Measurements from ENCODE around the gene ANKRD52.
"Not testable (repeated sequence)": the region's sequence is repeated elsewhere in the genome, so short reads cannot be mapped to it uniquely, and the experiment has no call there.

Gene ANKRD52

GRCh38 chr12:56293795-56294194 is 35.6 kb upstream of the ANKRD52 start:
- H3K27me3 ChIP-seq (ENCODE audit: control insufficient read depth, insufficient read depth, low read length) = no peaks in the 10 kb centered on the region
- H3K4me1 ChIP-seq (ENCODE audit: control insufficient read depth, low read depth, low read length) = no peaks in the 10 kb centered on the region
- H3K36me3 ChIP-seq (ENCODE audit: control insufficient read depth, low read depth, low read length) = peaks cover 30% of the 10 kb centered on the region
- no peak overlapping the region for H3K9ac ChIP-seq (ENCODE audit: low read length)
- no peak overlapping the region for H3K4me3 ChIP-seq (ENCODE audit: low read length)
- H3K9me3 ChIP-seq (ENCODE audit: control insufficient read depth, low read depth, low read length) = no peaks in the 10 kb centered on the region
- H3K27ac ChIP-seq (ENCODE audit: low read length) = no peak overlapping the region

DNA sequence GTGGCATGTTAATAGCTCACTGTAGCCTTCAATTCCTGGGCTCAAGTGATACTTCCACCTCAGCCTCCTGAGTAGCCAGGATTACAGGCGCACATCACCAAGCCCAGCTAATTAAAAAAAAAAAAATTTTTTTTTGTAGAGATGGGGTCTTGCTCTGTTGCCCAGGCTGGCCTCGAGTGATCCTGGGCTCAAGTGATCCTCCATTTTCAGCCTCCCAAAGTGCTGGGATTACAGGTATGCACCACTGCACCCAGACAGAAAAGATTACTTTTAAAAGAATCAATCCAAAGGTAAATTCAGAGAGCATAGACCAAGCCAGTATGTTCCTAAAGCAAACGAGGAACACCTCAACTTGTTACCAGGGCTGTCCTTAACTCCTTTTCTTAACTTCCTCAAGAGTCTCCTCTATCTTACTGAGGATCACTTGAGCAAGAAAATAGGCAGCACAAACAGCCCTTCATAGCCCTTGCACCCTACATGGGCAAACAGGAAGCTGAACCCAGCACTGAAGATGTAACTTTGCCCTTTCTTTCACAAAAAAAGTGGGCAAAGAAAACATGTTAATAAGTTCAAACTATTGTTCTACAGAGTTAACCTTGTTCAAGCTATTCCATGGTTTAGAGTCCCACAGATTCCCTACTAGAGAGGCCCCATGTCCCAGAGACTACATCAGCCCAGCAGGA is 30.7 kb upstream of the ANKRD52 start:
- Histone ChIP-seq H3K4me3 (ENCODE audit: low read length) (no peak overlapping the region), H3K4me1 (ENCODE audit: control insufficient read depth, low read depth, low read length) (no peaks in the 10 kb centered on the region), H3K9ac (ENCODE audit: low read length) (no peak overlapping the region), H3K27ac (ENCODE audit: low read length) (no peak overlapping the region), H3K27me3 (ENCODE audit: control insufficient read depth, insufficient read depth, low read length) (no peaks in the 10 kb centered on the region), H3K36me3 (ENCODE audit: control insufficient read depth, low read depth, low read length) (peaks cover 34% of the 10 kb centered on the region), H3K9me3 (ENCODE audit: control insufficient read depth, low read depth, low read length) (no peaks in the 10 kb centered on the region)

GRCh38 chr12:56286044-56286830 is 28.1 kb upstream of the ANKRD52 start:
- Histone ChIP-seq H3K9me3 (ENCODE audit: control insufficient read depth, low read depth, low read length) (no peaks in the 10 kb centered on the region), H3K27me3 (ENCODE audit: control insufficient read depth, insufficient read depth, low read length) (no peaks in the 10 kb centered on the region), H3K27ac (ENCODE audit: low read length) (no peak overlapping the region), H3K9ac (ENCODE audit: low read length) (no peak overlapping the region), H3K4me1 (ENCODE audit: control insufficient read depth, low read depth, low read length) (no peaks in the 10 kb centered on the region), H3K4me3 (ENCODE audit: low read length) (no peak overlapping the region), H3K36me3 (ENCODE audit: control insufficient read depth, low read depth, low read length) (peaks cover 54% of the 10 kb centered on the region)

GRCh38 chr12:56284263-56284662 is 26.1 kb upstream of the ANKRD52 start:
- H3K36me3 ChIP-seq (ENCODE audit: control insufficient read depth, low read depth, low read length) = peaks cover 51% of the 10 kb centered on the region

GRCh38 chr12:56282579-56282978 is 24.4 kb upstream of the ANKRD52 start:
- Histone ChIP-seq H3K4me1 (ENCODE audit: control insufficient read depth, low read depth, low read length) (no peaks in the 10 kb centered on the region), H3K27me3 (ENCODE audit: control insufficient read depth, insufficient read depth, low read length) (no peaks in the 10 kb centered on the region), H3K9me3 (ENCODE audit: control insufficient read depth, low read depth, low read length) (no peaks in the 10 kb centered on the region), H3K27ac (ENCODE audit: low read length) (no peak overlapping the region), H3K4me3 (ENCODE audit: low read length) (no peak overlapping the region), H3K9ac (ENCODE audit: low read length) (no peak overlapping the region), H3K36me3 (ENCODE audit: control insufficient read depth, low read depth, low read length) (peaks cover 66% of the 10 kb centered on the region)

More at GRCh38 chr12:56284263-56284662, 26.1 kb upstream of the ANKRD52 start:
- H3K9me3 ChIP-seq (ENCODE audit: control insufficient read depth, low read depth, low read length); H3K4me1 ChIP-seq (ENCODE audit: control insufficient read depth, low read depth, low read length); H3K27me3 ChIP-seq (ENCODE audit: control insufficient read depth, insufficient read depth, low read length); H3K9ac ChIP-seq (ENCODE audit: low read length); H3K4me3 ChIP-seq (ENCODE audit: low read length); H3K27ac ChIP-seq (ENCODE audit: low read length): not testable (repeated sequence)

DNA sequence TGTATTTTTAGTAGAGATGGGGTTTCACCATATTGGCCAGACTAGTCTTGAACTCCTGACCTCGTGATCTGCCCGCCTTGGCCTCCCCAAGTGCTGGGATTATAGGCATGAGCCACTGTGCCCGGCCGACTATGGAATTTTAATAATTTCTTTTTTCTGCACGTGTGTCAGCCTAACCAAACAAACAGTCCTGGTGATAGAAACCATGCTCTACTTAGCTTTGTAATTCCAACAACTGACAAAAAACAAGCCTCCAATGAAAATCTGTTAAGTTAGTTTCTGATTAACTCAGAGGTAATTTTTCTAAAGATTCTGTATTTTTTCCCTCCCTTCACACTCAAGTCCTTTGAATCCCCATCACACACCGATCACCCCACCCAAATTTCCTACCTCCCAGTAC is 23.8 kb upstream of the ANKRD52 start:
- Histone ChIP-seq H3K27me3 (ENCODE audit: control insufficient read depth, insufficient read depth, low read length) (no peaks in the 10 kb centered on the region), H3K9me3 (ENCODE audit: control insufficient read depth, low read depth, low read length) (no peaks in the 10 kb centered on the region), H3K4me3 (ENCODE audit: low read length) (no peak overlapping the region), H3K36me3 (ENCODE audit: control insufficient read depth, low read depth, low read length) (peaks cover 67% of the 10 kb centered on the region), H3K27ac (ENCODE audit: low read length) (no peak overlapping the region), H3K4me1 (ENCODE audit: control insufficient read depth, low read depth, low read length) (no peaks in the 10 kb centered on the region), H3K9ac (ENCODE audit: low read length) (no peak overlapping the region)

DNA sequence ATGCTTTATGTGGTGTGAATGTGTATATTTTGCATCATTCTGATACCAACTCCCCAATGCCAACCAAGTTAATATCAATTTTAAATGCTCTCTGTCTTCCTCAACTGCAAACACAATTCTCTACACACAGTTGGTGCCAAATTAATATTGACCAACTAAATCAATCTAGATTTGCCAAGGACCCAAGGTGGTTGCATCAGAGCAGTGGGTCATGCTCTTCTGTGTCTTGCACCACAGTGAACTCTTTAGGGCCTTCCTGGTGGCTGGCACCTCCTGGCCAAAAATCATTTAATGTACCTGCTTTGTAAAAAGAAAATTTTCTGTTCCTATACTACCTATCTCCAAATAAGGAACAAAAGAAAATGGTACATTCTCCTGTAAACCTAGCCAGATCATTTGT is 22.7 kb upstream of the ANKRD52 start:
- no peak overlapping the region for H3K9ac ChIP-seq (ENCODE audit: low read length)
- no peaks in the 10 kb centered on the region for H3K9me3 ChIP-seq (ENCODE audit: control insufficient read depth, low read depth, low read length)
- no peak overlapping the region for H3K4me3 ChIP-seq (ENCODE audit: low read length)
- no peaks in the 10 kb centered on the region for H3K4me1 ChIP-seq (ENCODE audit: control insufficient read depth, low read depth, low read length)
- no peaks in the 10 kb centered on the region for H3K27me3 ChIP-seq (ENCODE audit: control insufficient read depth, insufficient read depth, low read length)
- H3K36me3 ChIP-seq (ENCODE audit: control insufficient read depth, low read depth, low read length) = peaks cover 67% of the 10 kb centered on the region
- no peak overlapping the region for H3K27ac ChIP-seq (ENCODE audit: low read length)

DNA sequence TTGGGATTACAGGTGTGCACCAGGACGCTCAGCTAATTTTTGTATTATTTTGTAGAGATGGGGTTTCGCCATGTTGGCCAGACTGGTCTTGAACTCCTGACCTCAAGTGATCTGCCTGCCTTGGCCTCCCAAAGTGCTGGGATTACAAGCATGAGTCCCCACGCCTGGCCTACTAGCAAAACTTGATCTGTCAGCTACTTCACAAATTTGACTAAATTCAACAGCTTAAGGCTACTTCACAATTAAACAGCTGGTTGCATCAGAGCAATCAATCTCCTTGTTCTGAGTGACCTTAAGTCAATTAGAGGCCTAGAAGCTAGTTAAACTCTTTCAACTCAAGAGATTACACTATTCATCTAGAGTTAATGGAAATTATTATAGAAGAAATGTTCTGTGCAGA is 20.7 kb upstream of the ANKRD52 start:
- Histone ChIP-seq H3K9ac (ENCODE audit: low read length) (no peak overlapping the region), H3K27ac (ENCODE audit: low read length) (no peak overlapping the region), H3K36me3 (ENCODE audit: control insufficient read depth, low read depth, low read length) (peaks cover 77% of the 10 kb centered on the region), H3K27me3 (ENCODE audit: control insufficient read depth, insufficient read depth, low read length) (no peaks in the 10 kb centered on the region), H3K9me3 (ENCODE audit: control insufficient read depth, low read depth, low read length) (no peaks in the 10 kb centered on the region), H3K4me1 (ENCODE audit: control insufficient read depth, low read depth, low read length) (no peaks in the 10 kb centered on the region), H3K4me3 (ENCODE audit: low read length) (no peak overlapping the region)

DNA sequence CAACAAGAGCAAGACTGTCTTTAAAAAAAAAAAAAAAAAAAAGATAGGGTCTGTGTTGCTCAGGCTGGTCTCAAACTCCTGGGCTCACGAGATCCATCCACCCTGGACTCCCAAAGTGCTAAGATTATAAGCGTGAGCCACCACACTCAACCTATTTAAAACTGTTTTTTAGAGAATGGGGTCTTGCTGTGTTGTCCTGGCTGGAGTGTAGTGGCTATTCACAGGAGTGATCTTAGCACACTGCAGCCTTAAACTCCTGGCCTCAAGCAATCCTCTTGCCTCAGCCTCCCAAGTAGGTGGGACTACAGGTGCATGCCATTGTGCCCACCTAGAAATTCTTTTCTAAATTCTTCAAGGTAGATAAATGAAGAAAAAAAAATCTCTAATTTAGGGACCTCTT is 16.1 kb upstream of the ANKRD52 start:
- Histone ChIP-seq H3K9ac (ENCODE audit: low read length) (no peak overlapping the region), H3K36me3 (ENCODE audit: control insufficient read depth, low read depth, low read length) (peaks cover 77% of the 10 kb centered on the region), H3K4me1 (ENCODE audit: control insufficient read depth, low read depth, low read length) (no peaks in the 10 kb centered on the region), H3K9me3 (ENCODE audit: control insufficient read depth, low read depth, low read length) (no peaks in the 10 kb centered on the region), H3K27me3 (ENCODE audit: control insufficient read depth, insufficient read depth, low read length) (no peaks in the 10 kb centered on the region), H3K27ac (ENCODE audit: low read length) (no peak overlapping the region), H3K4me3 (ENCODE audit: low read length) (no peak overlapping the region)

DNA sequence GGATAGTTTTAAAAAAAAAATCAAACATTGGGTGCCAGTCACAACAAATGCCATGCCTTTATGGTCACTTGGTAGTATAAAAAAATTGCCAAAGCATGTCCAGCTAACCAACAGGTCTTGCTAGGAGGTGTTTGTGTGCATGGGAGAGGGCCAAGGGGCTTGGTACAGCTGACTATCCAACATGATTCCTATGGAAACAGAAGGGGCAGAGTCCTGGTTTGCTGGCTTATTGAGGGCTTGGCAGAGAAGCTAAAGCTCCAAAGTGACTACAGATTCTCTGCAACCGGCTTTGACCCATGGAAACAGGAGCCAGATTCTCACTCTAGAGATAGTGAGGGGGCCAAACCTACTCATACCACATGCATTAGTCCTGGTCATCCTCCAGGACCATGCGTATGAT is 14.3 kb upstream of the ANKRD52 start:
- H3K9me3 ChIP-seq (ENCODE audit: control insufficient read depth, low read depth, low read length); H3K4me1 ChIP-seq (ENCODE audit: control insufficient read depth, low read depth, low read length); H3K27me3 ChIP-seq (ENCODE audit: control insufficient read depth, insufficient read depth, low read length); H3K27ac ChIP-seq (ENCODE audit: low read length); H3K4me3 ChIP-seq (ENCODE audit: low read length); H3K9ac ChIP-seq (ENCODE audit: low read length): not testable (repeated sequence)
- peaks cover 61% of the 10 kb centered on the region for H3K36me3 ChIP-seq (ENCODE audit: control insufficient read depth, low read depth, low read length)

GRCh38 chr12:56271031-56271430 is 12.8 kb upstream of the ANKRD52 start:
- Histone ChIP-seq H3K36me3 (ENCODE audit: control insufficient read depth, low read depth, low read length) (peaks cover 55% of the 10 kb centered on the region), H3K27ac (ENCODE audit: low read length) (no peak overlapping the region), H3K9ac (ENCODE audit: low read length) (no peak overlapping the region), H3K4me3 (ENCODE audit: low read length) (no peak overlapping the region), H3K9me3 (ENCODE audit: control insufficient read depth, low read depth, low read length) (no peaks in the 10 kb centered on the region), H3K4me1 (ENCODE audit: control insufficient read depth, low read depth, low read length) (peaks cover 3% of the 10 kb centered on the region), H3K27me3 (ENCODE audit: control insufficient read depth, insufficient read depth, low read length) (no peaks in the 10 kb centered on the region)

Data from iPS-18a (cell line).